DOHH2 (cell line): ENCODE measurements around the gene SLC17A1.

Source experiments
- EZH2phosphoT487 ChIP-seq: fragments of 200-600 bp; sonication (generic); IDR thresholded peaks from 2 replicates; pipeline ENCODE4 v1.6.1; 2017; ENCODE audit warnings: borderline replicate concordance, mild to moderate bottlenecking, antibody characterized with exemption, low read length, moderate library complexity, mixed read lengths
- TF ChIP-seq, protein P1 (sequence below): fragments of 200-600 bp; sonication (generic); IDR thresholded peaks from one replicate; pipeline ENCODE4 v1.5.1; 2014; ENCODE audit warnings: antibody characterized with exemption, mild to moderate bottlenecking, low read depth, low read length; ENCODE audit not compliant: poor library complexity, severe bottlenecking

DNA sequence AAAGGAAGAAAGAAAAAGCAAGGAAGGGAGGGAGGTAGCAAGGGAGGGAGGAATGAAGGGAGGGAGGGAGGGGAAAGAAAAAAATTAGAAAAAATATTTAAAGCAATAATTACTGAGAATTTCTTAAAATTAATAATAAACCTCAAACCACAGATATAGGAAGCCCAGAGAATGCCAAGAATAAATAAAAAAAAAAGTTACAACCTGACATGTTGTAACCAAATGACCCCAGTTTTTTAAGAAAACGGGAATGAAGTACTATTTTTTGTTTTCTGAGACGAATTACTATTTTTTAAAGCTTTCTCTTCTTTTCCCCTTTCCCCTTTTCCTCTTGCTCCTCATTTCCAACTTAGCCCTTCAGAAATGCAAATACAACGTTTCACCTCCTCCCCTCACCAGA is 16.7 kb downstream of the SLC17A1 start:
- TF ChIP-seq, protein P1, sequence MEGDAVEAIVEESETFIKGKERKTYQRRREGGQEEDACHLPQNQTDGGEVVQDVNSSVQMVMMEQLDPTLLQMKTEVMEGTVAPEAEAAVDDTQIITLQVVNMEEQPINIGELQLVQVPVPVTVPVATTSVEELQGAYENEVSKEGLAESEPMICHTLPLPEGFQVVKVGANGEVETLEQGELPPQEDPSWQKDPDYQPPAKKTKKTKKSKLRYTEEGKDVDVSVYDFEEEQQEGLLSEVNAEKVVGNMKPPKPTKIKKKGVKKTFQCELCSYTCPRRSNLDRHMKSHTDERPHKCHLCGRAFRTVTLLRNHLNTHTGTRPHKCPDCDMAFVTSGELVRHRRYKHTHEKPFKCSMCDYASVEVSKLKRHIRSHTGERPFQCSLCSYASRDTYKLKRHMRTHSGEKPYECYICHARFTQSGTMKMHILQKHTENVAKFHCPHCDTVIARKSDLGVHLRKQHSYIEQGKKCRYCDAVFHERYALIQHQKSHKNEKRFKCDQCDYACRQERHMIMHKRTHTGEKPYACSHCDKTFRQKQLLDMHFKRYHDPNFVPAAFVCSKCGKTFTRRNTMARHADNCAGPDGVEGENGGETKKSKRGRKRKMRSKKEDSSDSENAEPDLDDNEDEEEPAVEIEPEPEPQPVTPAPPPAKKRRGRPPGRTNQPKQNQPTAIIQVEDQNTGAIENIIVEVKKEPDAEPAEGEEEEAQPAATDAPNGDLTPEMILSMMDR, result no peak
- no peak for TF ChIP-seq EZH2phosphoT487
